Vagina (tissue), 2 donors: ENCODE data around the gene HIBCH. TPM values are rescaled to one million over a fixed set of nuclear protein-coding genes. Genes with fewer than 3 reads are reported as not detected.

Source experiments
- DNase-seq, 2 donors: peaks; one replicate each; pipeline ENCODE4 v3.0.0-alpha.2; 2017; ENCODE audit errors: extremely low spot score in 2 of 2
- H3K27ac ChIP-seq: fragments of 200-600 bp; sonication (generic); one replicate; pipeline ENCODE4 v1.5.1; 2019
- H3K27me3 ChIP-seq: fragments of 200-600 bp; sonication (generic); one replicate; pipeline ENCODE4 v1.5.1; 2019
- H3K36me3 ChIP-seq, 2 donors: fragments of 200-600 bp; sonication (generic); one replicate each; pipeline ENCODE4 v1.5.1; 2017 to 2019
- H3K4me1 ChIP-seq: fragments of 200-600 bp; sonication (generic); one replicate; pipeline ENCODE4 v1.5.1; 2019
- H3K4me3 ChIP-seq, 2 donors: fragments of 200-600 bp; sonication (generic); 1 replicate in 1 of 2; 2 replicates in 1 of 2; pipeline ENCODE4 v1.5.1; 2016 to 2019
- H3K9me3 ChIP-seq: fragments of 200-600 bp; sonication (generic); one replicate; pipeline ENCODE4 v1.5.1; 2019
- CTCF ChIP-seq, 3 experiments: fragments of 450-650 bp in 2 of 3; fragments of 200-600 bp in 1 of 3; sonication (generic) in 1 of 3; IDR thresholded peaks; one replicate each; pipeline ENCODE4 v1.5.1; 2017 to 2019; ENCODE audit warnings: antibody characterized with exemption in 3 of 3, mild to moderate bottlenecking in 2 of 3, moderate library complexity in 2 of 3
- POLR2A ChIP-seq, 2 donors: fragments of 450-650 bp; IDR thresholded peaks; one replicate each; pipeline ENCODE4 v1.6.1; 2017; ENCODE audit warnings: antibody characterized with exemption in 2 of 2, mild to moderate bottlenecking in 2 of 2, moderate library complexity in 2 of 2
- POLR2AphosphoS5 ChIP-seq, 2 donors: sonication (generic); formaldehyde crosslinking; IDR thresholded peaks; one replicate each; pipeline ENCODE4 v1.9.0; 2017; ENCODE audit warnings: antibody characterized with exemption in 2 of 2, mild to moderate bottlenecking in 2 of 2, low read depth in 1 of 2; ENCODE audit not compliant: insufficient read depth in 1 of 2
- intact Hi-C: fragments of 100-400 bp; cut with DNase I; formaldehyde crosslinking; loops from one replicate; pipeline ENCODE4 v1.15.1; 2023
- total RNA-seq: library from RNA; depleted of rRNA; stranded (reverse); fragments of >200 nt; gene quantifications from one replicate; pipeline ENCODE4 v1.2.3, GENCODE V29; 2016

Gene HIBCH
- total RNA-seq, 1 donor from 2014 or later: 25.0 TPM

GRCh38 chr2:190357600-190357999, 38.0 kb upstream of the HIBCH start:
- no peak overlapping the region for H3K4me3 ChIP-seq
- DNase-seq: no peak
- no peaks in the 10 kb centered on the region for H3K36me3 ChIP-seq
- TF ChIP-seq POLR2A (IDR thresholded peaks at IDR 0.05) (no peak), POLR2AphosphoS5 (IDR thresholded peaks at IDR 0.05; ENCODE audit: insufficient read depth in 1 of 2, low read depth in 1 of 2) (no peak), CTCF (IDR thresholded peaks at IDR 0.05) (no peak)
- peaks cover 78% of the 10 kb centered on the region for H3K4me1 ChIP-seq
- H3K27me3 ChIP-seq: no peaks in the 10 kb centered on the region
- no peaks in the 10 kb centered on the region for H3K9me3 ChIP-seq
- intact Hi-C loops: no loop called here
- no peak overlapping the region for H3K27ac ChIP-seq

- Histone ChIP-seq H3K9me3 (no peaks in the 10 kb centered on the region), H3K4me1 (peaks cover 84% of the 10 kb centered on the region), H3K36me3 (no peaks in the 10 kb centered on the region), H3K27ac (peak overlapping the region; percentile 22), H3K4me3 (no peak overlapping the region), H3K27me3 (no peaks in the 10 kb centered on the region)
- no peak for DNase-seq
- intact Hi-C loops: no loop called here
- TF ChIP-seq POLR2AphosphoS5 (IDR thresholded peaks at IDR 0.05; ENCODE audit: insufficient read depth in 1 of 2, low read depth in 1 of 2) (no peak), POLR2A (IDR thresholded peaks at IDR 0.05) (no peak), CTCF (IDR thresholded peaks at IDR 0.05) (no peak)
These were observed 36.5 kb upstream of the HIBCH start for GRCh38 chr2:190355968-190356644.

GRCh38 chr2:190354003-190354690, 34.5 kb upstream of the HIBCH start:
- intact Hi-C loops: no loop called here
- peaks cover 67% of the 10 kb centered on the region for H3K4me1 ChIP-seq
- DNase-seq: no peak
- no peaks in the 10 kb centered on the region for H3K36me3 ChIP-seq
- H3K9me3 ChIP-seq: no peaks in the 10 kb centered on the region
- TF ChIP-seq CTCF (IDR thresholded peaks at IDR 0.05): no peak
- no peak for TF ChIP-seq POLR2AphosphoS5 (IDR thresholded peaks at IDR 0.05; ENCODE audit: insufficient read depth in 1 of 2, low read depth in 1 of 2)
- TF ChIP-seq POLR2A (IDR thresholded peaks at IDR 0.05): no peak
- no peaks in the 10 kb centered on the region for H3K27me3 ChIP-seq
- H3K4me3 ChIP-seq: no peak overlapping the region
- H3K27ac ChIP-seq: peak overlapping the region; percentile 82

GRCh38 chr2:190353537-190353899, 33.9 kb upstream of the HIBCH start:
- DNase-seq: no peak
- Histone ChIP-seq H3K4me1 (peaks cover 61% of the 10 kb centered on the region), H3K27me3 (no peaks in the 10 kb centered on the region), H3K36me3 (no peaks in the 10 kb centered on the region), H3K9me3 (no peaks in the 10 kb centered on the region), H3K27ac (peak overlapping the region; percentile 82), H3K4me3 (no peak overlapping the region)
- TF ChIP-seq CTCF (IDR thresholded peaks at IDR 0.05) (no peak), POLR2AphosphoS5 (IDR thresholded peaks at IDR 0.05; ENCODE audit: insufficient read depth in 1 of 2, low read depth in 1 of 2) (no peak)
- intact Hi-C loops: no loop called here
